Activated CD8-positive, alpha-beta T cell treated with anti-CD3 and anti-CD28 coated beads, Interleukin-2, amount 10 ng/mL, durations not matched to agents 7 days and 5 days (primary cell): ENCODE results near the gene BOLA2. TPM values are rescaled to one million over a fixed set of nuclear protein-coding genes. Genes with fewer than 3 reads are reported as not detected.
"Not testable (repeated sequence)": the region's sequence is repeated elsewhere in the genome, so short reads cannot be mapped to it uniquely, and the experiment has no call there.

Source experiments
- ATAC-seq: fragments of 150-1000 bp; cut with Tn5 transposase; one replicate; pipeline ENCODE4 v1.10.0; 2021; ENCODE audit warnings: moderate library complexity
- CTCF ChIA-PET: fragments of 350-600 bp; sonication (Branson Sonifier 250); formaldehyde crosslinking; loops from one replicate; lab custom pipeline; 2021; ENCODE audit warnings: antibody characterized with exemption; lab: Charles Lee
- POLR2A ChIA-PET: fragments of 350-600 bp; sonication (Branson Sonifier 250); formaldehyde crosslinking; loops from one replicate; lab custom pipeline; 2021; ENCODE audit warnings: antibody characterized with exemption; lab: Charles Lee
- DNase-seq: peaks from one replicate; pipeline ENCODE4 v3.0.0-alpha.2; 2020
- H3K27ac Mint-ChIP-seq: one replicate; pipeline ENCODE4 v1.8.0; 2021; ENCODE audit warnings: mild to moderate bottlenecking, mixed read lengths
- H3K27me3 Mint-ChIP-seq: one replicate; pipeline ENCODE4 v1.8.0; 2021; ENCODE audit warnings: low read depth, mixed read lengths
- H3K36me3 Mint-ChIP-seq: one replicate; pipeline ENCODE4 v1.8.0; 2021; ENCODE audit warnings: low read depth, mixed read lengths
- H3K4me1 Mint-ChIP-seq: one replicate; pipeline ENCODE4 v1.8.0; 2021; ENCODE audit warnings: low read depth, mixed read lengths
- H3K4me3 Mint-ChIP-seq: one replicate; pipeline ENCODE4 v1.8.0; 2021; ENCODE audit warnings: mild to moderate bottlenecking, mixed read lengths
- H3K9me3 Mint-ChIP-seq: one replicate; pipeline ENCODE4 v1.8.0; 2022; ENCODE audit warnings: mixed read lengths; ENCODE audit not compliant: insufficient read depth
- total RNA-seq, 2 experiments: library from RNA; stranded (reverse); gene quantifications; one replicate each; pipeline ENCODE4 v1.2.3, GENCODE V29; 2021

BOLA2 gene
- 10 to 100 TPM; 10.9 to 12.9 TPM for total RNA-seq

- H3K27ac Mint-ChIP-seq, CTCF ChIA-PET, H3K27me3 Mint-ChIP-seq: not testable (repeated sequence)
Measured at GRCh38 chr16:29454269-29454668, at the start of gene BOLA2, which contains the start of gene SLX1B. Gene BOLA2 (minus strand): TSS chr16:29454351. CDS start chr16:29454253, 98 bp downstream. Gene SLX1B (plus strand): TSS chr16:29454533.

GRCh38 chr16:29482276-29482675, 28.1 kb upstream of the BOLA2 start:
- H3K4me1 Mint-ChIP-seq, H3K4me3 Mint-ChIP-seq, H3K27ac Mint-ChIP-seq, H3K36me3 Mint-ChIP-seq, CTCF ChIA-PET, ATAC-seq, H3K27me3 Mint-ChIP-seq, H3K9me3 Mint-ChIP-seq, POLR2A ChIA-PET: not testable (repeated sequence)
- peak; percentile 13 for DNase-seq

More at GRCh38 chr16:29454269-29454668, at the start of gene BOLA2, which contains the start of gene SLX1B:
- DNase-seq, H3K4me1 Mint-ChIP-seq, H3K4me3 Mint-ChIP-seq, H3K36me3 Mint-ChIP-seq, POLR2A ChIA-PET, H3K9me3 Mint-ChIP-seq: not testable (repeated sequence)
- ATAC-seq = peak; percentile 89

- POLR2A ChIA-PET, CTCF ChIA-PET, H3K4me3 Mint-ChIP-seq, H3K27me3 Mint-ChIP-seq, H3K9me3 Mint-ChIP-seq, H3K27ac Mint-ChIP-seq, H3K4me1 Mint-ChIP-seq, DNase-seq, H3K36me3 Mint-ChIP-seq: not testable (repeated sequence)
- ATAC-seq = peak; percentile 63
Measured at GRCh38 chr16:29472065-29472464, 17.9 kb upstream of the BOLA2 start.

- H3K9me3 Mint-ChIP-seq, CTCF ChIA-PET, H3K4me1 Mint-ChIP-seq, H3K27ac Mint-ChIP-seq, H3K36me3 Mint-ChIP-seq, H3K27me3 Mint-ChIP-seq, POLR2A ChIA-PET: not testable (repeated sequence)
- peak; percentile 70 for ATAC-seq
- DNase-seq = peak; percentile 61
- peak overlapping the region; percentile 36 for H3K4me3 Mint-ChIP-seq
Measured at GRCh38 chr16:29469660-29470059, 15.5 kb upstream of the BOLA2 start.

- CTCF ChIA-PET, H3K9me3 Mint-ChIP-seq, H3K27ac Mint-ChIP-seq, H3K4me1 Mint-ChIP-seq, DNase-seq, H3K4me3 Mint-ChIP-seq, H3K27me3 Mint-ChIP-seq, POLR2A ChIA-PET, H3K36me3 Mint-ChIP-seq, ATAC-seq: not testable (repeated sequence)
Measured at GRCh38 chr16:29467654-29468366, 13.7 kb upstream of the BOLA2 start.

- H3K27me3 Mint-ChIP-seq, H3K4me1 Mint-ChIP-seq: not testable (repeated sequence)
Measured at GRCh38 chr16:29466904-29467303, 12.8 kb upstream of the BOLA2 start.

GRCh38 chr16:29465985-29466824, 12.1 kb upstream of the BOLA2 start:
- CTCF ChIA-PET, POLR2A ChIA-PET, DNase-seq, H3K36me3 Mint-ChIP-seq, H3K4me3 Mint-ChIP-seq, H3K4me1 Mint-ChIP-seq, H3K27me3 Mint-ChIP-seq, H3K9me3 Mint-ChIP-seq, H3K27ac Mint-ChIP-seq: not testable (repeated sequence)
- ATAC-seq = peak; percentile 44

More at GRCh38 chr16:29466904-29467303, 12.8 kb upstream of the BOLA2 start:
- peak; percentile 53 for ATAC-seq
- H3K9me3 Mint-ChIP-seq, POLR2A ChIA-PET, H3K36me3 Mint-ChIP-seq, H3K4me3 Mint-ChIP-seq, H3K27ac Mint-ChIP-seq, CTCF ChIA-PET, DNase-seq: not testable (repeated sequence)

GRCh38 chr16:29460647-29461030, 6.5 kb upstream of the BOLA2 start:
- POLR2A ChIA-PET, H3K4me3 Mint-ChIP-seq, H3K27me3 Mint-ChIP-seq, CTCF ChIA-PET, H3K36me3 Mint-ChIP-seq, DNase-seq, H3K4me1 Mint-ChIP-seq, H3K27ac Mint-ChIP-seq, H3K9me3 Mint-ChIP-seq, ATAC-seq: not testable (repeated sequence)

GRCh38 chr16:29459706-29460646, 5.8 kb upstream of the BOLA2 start, which contains the start of gene SULT1A4:
Gene SULT1A4 (plus strand): TSS chr16:29459913. CDS start chr16:29461386, 1,473 bp downstream.
- DNase-seq, H3K27me3 Mint-ChIP-seq, H3K27ac Mint-ChIP-seq, ATAC-seq, H3K4me3 Mint-ChIP-seq, H3K9me3 Mint-ChIP-seq, POLR2A ChIA-PET, H3K4me1 Mint-ChIP-seq, H3K36me3 Mint-ChIP-seq, CTCF ChIA-PET: not testable (repeated sequence)

- H3K4me3 Mint-ChIP-seq, H3K27me3 Mint-ChIP-seq, H3K4me1 Mint-ChIP-seq, H3K36me3 Mint-ChIP-seq, ATAC-seq, CTCF ChIA-PET, H3K27ac Mint-ChIP-seq, H3K9me3 Mint-ChIP-seq, POLR2A ChIA-PET: not testable (repeated sequence)
- peak; percentile 10 for DNase-seq
Measured at GRCh38 chr16:29457660-29458059, 3.5 kb upstream of the BOLA2 start.

- CTCF ChIA-PET, H3K4me3 Mint-ChIP-seq, H3K4me1 Mint-ChIP-seq, H3K27ac Mint-ChIP-seq, POLR2A ChIA-PET, DNase-seq, H3K9me3 Mint-ChIP-seq, H3K36me3 Mint-ChIP-seq, H3K27me3 Mint-ChIP-seq: not testable (repeated sequence)
- peak; percentile 81 for ATAC-seq
Measured at GRCh38 chr16:29454828-29455227, 677 bp upstream of the BOLA2 start.
